ENCODE measurements around the gene MUC12.

DNA sequence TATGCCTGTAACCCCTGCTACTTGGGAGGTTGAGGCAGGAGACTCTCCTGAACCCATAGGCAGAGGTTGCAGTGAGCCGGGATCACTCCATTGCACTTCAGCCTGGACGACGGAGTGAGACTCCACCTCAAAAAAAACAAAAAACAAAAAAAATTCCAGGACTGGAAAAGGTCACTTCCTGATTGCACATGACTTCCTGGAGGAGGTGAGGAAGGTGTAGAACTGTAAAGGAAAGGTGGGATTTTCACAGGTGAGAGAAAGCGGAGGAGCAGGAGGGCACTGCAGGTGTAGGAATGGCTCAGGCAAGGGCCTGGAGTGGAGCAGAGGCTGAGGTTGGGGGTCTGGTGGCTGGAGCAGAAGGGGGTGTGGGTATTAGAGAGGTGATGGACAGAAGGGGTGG is 23.3 kb upstream of the MUC12 start:
- TF ChIP-seq POLR2A (IDR thresholded peaks at IDR 0.05) (no peak), POLR2AphosphoS5 (IDR thresholded peaks at IDR 0.05) (no peak)
- TF ChIP-seq, protein P1, sequence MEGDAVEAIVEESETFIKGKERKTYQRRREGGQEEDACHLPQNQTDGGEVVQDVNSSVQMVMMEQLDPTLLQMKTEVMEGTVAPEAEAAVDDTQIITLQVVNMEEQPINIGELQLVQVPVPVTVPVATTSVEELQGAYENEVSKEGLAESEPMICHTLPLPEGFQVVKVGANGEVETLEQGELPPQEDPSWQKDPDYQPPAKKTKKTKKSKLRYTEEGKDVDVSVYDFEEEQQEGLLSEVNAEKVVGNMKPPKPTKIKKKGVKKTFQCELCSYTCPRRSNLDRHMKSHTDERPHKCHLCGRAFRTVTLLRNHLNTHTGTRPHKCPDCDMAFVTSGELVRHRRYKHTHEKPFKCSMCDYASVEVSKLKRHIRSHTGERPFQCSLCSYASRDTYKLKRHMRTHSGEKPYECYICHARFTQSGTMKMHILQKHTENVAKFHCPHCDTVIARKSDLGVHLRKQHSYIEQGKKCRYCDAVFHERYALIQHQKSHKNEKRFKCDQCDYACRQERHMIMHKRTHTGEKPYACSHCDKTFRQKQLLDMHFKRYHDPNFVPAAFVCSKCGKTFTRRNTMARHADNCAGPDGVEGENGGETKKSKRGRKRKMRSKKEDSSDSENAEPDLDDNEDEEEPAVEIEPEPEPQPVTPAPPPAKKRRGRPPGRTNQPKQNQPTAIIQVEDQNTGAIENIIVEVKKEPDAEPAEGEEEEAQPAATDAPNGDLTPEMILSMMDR (IDR thresholded peaks at IDR 0.05), result no peak
